ENCODE results near the gene UQCRQ.
"Not testable (repeated sequence)": the region's sequence is repeated elsewhere in the genome, so short reads cannot be mapped to it uniquely, and the experiment has no call there.

UQCRQ gene

DNA sequence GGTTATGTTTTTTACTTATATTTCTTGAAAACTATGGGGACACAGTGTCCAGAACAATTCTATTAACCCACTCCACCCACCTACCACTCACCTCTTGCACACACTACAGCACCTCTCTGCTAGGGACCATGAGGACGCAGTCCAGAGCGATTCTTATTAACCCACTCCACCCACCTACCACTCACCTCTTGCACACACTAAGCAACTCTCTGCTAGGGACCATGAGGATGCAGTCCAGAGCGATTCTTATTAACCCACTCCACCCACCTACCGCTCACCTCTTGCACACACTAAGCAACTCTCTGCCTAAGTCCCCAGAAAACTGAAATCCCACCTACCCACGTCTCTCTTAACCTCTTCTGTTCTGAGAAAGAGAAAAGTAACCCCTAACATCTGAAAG is 33.8 kb upstream of the UQCRQ start:
- no peak for DNase-seq (ENCODE audit: low read depth)

DNA sequence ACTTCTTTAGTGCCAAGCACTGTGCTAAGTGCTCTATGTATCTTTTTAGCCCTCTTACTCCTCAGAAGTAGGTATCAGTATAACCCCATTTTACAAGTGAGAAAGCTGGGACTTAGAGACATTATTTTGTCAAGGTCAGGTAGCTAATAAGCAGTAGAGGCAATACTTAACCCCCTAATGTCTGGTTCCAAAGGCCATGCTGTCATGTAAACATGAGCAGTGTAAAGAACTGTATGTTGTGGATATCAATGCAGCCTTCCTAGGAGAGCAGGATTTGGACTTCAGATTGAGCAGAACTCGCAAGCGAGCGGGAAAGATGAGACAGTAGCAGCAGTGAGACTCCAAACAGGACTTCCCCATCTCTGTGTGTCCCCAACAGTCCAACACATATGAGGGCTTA is 32.4 kb upstream of the UQCRQ start:
- DNase-seq (ENCODE audit: low read depth) = no peak

DNA sequence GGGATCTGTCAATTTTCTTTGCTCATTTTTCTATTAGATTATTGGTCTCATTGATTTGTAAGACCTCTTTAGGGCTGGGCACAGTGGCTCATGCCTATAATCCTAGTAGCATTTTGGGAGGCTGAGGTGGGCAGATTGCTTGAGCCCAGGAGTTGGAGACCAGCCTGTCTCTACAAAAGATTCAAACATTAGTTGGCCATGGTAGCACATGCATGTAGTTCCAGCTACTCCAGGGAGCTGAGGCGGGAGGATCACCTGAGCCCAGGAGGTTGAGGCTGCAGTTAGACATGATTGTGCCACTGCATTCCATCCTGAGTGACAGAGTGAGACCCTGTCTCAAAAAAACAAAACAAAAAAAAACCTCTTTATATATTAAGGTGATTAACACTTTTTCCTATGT is 29.6 kb upstream of the UQCRQ start:
- DNase-seq (ENCODE audit: low read depth) = no peak

DNA sequence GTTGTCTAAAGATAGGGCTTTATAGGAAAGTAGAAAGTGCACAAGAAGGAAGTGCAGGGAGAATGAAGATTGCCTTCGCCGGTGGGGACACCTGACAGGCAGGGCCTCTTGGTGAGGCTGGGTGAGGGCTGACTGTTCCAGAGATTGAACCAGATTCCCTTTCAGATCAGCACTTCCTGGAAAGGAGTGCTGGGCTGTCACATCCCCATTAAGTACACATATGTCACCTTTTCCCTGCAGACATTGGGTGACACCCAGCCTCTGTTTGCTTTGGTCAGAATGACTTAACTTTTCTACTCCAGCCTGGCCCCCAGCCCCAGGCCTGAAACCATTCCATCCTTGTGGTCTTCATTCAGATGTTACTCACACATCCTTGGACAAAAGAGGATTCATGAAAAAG is 28.6 kb upstream of the UQCRQ start:
- no peak for DNase-seq (ENCODE audit: low read depth)

DNA sequence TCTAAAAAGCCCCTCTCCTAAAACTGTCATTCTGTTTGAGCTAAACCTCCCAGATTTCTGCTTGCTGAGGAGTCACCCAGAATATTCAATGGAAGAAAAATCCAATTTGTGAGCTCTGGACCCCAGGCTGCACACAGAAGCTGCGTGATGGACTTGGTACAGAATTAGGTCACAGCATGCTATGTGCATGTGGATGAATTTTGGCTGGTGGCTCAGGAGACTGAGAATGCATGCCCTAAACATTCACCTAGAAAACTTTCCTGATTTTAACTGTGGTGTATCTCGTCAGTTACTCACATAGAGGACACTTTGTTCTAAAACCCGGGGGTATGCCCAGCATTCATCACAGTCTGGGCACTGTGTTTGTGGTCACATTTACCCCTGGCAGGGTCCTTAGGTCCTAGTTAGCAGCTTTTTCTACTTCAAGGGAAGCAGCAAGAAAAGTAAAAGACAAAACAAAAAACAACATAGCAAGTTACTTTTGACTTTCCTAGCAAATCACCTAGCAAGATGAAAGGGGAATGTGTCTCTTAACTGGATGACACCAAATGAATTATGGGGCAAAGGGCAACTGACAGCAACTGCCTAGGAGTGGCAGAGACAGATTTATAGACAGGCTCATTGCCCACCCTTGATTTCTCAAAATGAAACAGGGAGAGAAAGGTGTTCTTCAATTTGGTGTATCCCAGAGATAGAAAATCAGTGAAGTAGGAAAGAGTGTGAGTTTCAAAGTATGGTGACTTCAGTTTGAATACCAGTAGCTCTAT is 27.7 kb upstream of the UQCRQ start:
- DNase-seq (ENCODE audit: low read depth) = no peak

DNA sequence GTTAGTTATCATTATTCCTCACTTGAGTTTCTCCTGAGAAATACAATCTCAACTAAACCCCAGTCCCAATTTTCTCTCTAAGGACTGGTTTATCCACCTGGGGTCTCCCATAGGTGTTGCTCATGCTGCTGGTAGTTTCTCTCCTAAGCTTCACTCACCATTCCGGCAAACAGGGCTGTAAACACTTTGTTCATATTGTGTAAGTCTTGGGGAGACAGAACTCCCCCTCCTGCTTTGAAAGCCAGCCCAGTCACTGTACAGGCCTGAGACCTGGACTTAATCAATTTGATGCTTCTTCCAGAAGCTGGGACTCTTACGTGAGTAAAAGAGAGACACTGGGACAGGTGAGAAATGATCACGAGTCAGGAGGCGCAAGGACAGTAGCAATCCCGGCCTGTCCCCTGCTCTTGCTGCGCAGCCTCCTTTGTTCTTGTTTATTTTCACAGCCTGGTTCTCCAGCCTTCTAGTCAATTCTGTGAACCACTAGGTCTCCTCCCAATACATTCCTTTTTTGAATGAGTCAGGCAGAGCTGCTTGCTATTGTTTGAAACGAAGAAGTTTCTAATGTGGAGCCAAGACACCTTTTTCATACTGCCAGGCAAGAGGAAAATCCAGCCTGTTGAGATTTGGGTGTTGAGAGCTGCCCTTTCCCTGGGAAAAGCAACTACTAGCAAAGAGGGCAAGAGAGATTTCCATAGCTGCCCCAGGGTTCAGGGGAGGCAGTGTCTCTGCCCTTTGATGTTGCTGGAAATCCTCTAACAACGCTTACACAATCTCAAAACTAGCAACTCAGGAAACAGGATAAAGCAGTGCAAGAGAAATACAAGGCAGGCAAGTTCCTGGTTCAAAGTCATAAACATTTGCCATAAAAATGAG is 26.8 kb upstream of the UQCRQ start:
- no peak for DNase-seq (ENCODE audit: low read depth)

DNA sequence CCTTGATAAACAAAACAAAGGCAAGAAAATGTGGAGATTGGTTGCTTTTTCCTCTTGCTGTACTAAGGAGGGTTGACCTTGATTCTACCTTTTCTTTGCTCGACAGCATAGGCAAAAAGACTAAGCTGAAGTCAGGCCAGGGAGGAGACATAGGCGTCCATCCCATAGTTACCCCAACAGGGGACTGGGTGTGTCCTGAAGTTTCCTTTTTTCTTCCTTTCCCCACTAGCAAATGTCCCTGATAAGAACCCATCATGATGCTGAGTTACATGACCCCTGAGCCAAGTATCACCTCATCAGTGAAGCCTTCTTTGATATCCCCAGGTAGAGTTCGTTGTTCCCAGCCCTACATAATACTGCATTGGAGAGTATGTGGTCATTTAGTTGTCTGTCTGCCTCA is 26.1 kb upstream of the UQCRQ start:
- no peak for DNase-seq (ENCODE audit: low read depth)

DNA sequence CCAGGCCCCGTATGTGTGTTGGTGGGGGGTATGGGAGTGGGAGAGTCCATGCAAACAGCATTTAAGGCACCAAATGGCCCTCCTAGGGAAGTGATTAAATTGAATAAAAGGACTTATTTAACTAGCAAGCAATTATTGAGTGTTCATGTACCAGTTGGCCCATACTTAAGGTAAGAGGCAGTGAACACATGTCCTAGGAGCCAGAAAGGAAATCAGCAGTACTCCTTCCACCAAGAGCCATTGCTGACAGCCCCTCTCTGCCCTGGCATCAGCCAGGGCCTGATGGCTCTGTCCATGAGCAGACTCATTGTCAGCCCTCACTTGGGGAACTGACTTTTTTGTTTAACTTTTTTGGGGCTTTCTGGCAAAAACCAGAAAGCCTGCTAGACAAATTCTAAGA is 25.5 kb upstream of the UQCRQ start:
- no peak for DNase-seq (ENCODE audit: low read depth)

DNA sequence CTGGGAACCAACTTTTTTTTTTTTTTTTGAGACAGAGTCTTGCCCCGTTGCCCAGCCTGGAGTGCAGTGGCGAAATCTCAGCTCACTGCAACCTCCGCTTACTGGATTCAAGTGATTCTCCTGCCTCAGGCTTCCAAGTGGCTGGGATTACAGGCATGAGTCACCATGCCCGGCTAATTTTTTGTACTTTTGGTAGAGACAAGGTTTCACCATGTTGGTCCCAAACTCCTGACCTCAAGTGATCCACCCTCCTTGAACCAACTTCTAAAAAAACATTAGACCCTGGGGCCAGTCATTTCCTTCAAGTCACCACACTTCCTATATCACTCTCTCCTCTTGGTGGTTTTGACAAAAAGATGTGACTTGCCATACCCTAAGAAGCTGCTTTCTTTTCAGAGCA is 25.1 kb upstream of the UQCRQ start:
- no peak for DNase-seq (ENCODE audit: low read depth)

DNA sequence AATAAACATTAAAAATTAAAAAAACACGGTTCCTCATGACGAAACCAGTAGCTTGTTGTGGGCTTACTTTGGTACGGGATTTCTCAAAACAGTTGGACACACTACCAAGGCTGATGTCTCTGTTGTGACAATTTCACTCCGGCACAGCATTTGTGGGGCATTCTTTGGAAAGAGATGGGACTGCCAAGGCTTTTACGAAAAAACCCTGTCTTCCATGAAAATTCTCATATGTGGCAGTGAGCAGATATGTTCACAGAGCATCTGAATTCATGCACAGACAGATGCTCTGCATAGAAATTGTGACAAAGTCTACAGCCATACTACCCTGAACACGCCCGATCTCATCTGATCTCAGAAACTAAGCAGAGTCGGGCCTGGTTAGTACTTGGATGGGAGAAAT is 18.2 kb upstream of the UQCRQ start:
- no peak for DNase-seq (ENCODE audit: low read depth)

DNA sequence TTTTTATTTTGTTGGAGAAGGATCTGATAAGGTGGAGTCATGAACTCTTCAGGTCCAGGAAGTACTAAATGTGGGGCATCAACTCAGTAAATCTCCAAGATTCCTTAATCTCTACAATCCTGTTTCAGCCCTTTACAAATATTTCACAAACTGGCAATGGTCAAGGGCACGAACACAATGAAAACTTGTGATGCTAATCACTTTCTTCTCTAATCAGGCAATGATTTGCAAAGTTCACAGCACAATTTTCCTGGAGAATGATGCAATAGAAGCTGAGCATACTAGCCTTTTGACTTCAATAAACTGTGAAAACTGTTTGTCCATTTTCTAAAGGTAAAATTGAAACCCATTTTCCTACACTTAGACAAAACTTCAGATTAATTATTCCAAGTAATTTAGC is 17.1 kb upstream of the UQCRQ start:
- no peak for DNase-seq (ENCODE audit: low read depth)

DNA sequence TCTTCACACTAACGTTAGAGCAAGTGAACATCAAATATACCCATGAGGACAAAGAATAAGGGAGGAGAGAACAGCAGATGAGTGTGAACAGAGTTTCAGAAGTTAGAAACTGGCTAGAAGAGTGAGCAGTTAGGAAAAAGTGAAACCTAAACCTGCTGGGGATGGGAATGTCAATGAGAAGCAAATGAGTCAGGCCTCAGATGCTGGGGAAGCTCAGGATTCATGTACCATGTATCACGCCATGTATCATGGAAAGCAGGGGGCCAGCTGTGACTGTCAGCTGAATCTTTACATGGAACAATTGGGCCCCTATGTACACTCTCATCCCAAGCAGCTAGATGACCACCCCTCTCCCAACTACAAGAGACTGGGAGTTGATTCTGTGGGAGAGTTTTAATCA is 16.4 kb upstream of the UQCRQ start:
- no peak for DNase-seq (ENCODE audit: low read depth)

DNA sequence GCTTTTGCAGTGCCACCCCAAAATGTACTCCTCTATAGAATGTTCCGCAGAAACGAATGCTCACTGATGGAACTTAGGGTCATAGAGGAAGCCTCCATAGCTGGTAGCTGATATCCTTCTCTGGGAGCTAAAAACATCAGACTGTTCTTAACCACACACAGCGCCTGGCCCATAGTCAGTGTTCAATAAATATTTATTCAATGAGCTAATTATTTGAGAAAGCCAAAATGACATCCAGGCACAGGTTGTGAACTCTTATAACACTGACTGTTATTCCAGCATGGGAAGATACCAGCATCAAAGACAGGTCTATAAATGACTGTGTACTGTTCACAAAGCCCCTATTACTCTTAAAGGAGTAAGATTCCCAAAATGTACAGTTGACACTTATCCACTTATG is 13.1 kb upstream of the UQCRQ start:
- no peak for DNase-seq (ENCODE audit: low read depth)

DNA sequence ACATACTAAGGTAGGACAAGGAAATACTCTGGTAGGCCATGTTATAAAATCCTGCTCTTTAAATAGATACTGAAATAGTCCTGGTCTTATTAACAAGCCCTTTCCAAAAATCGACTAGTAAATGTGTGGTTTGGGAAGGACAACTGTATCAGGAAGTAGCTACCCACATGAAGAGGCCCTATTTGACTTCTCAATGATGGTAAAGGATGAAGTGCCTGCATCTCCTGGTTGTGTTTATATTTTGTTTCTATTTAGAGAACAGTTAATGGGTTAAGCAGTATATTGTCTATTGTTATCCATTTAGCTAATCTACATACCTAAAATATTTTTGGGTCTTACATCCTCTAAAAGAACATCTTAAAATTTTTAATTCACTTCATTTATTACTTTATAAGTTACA is 12.7 kb upstream of the UQCRQ start:
- DNase-seq (ENCODE audit: low read depth) = no peak

DNA sequence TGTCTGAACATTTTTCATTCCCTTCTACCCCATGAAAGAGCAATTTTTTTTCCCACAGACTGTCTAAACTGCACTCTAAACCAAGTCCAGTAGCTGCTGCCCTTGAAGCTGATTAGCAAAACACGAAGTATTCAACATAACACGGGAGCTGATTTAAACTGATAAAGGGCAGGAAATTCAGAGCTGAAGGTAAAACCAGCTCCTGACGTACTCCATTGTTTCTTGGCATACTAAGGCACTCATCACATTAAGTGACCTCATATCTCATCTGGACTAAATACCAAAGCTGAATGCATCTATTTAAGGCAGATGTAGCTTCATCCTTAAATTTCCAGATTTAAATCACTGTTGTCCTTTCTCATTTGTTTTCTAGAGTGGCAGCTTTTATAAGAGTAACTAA is 12.1 kb upstream of the UQCRQ start:
- no peak for DNase-seq (ENCODE audit: low read depth)

DNA sequence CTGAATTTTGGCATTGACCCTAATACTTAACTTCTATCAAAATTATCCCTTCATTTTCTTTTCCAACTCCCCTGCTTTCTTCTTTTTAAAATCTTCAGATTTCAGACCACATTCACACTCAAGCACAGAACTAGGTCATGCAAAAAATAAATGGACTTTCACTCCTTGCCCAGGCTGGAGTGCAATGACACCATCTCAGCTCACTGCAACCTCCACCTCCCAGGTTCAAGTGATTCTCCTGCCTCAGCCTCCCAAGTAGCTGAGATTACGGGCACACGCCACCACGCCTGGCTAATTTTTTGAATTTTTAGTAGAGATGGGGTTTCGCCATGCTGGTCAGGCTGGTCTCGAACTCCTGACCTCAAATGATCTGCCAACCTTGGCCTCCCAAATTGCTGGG is 11.4 kb upstream of the UQCRQ start:
- DNase-seq (ENCODE audit: low read depth) = not testable (repeated sequence)

DNA sequence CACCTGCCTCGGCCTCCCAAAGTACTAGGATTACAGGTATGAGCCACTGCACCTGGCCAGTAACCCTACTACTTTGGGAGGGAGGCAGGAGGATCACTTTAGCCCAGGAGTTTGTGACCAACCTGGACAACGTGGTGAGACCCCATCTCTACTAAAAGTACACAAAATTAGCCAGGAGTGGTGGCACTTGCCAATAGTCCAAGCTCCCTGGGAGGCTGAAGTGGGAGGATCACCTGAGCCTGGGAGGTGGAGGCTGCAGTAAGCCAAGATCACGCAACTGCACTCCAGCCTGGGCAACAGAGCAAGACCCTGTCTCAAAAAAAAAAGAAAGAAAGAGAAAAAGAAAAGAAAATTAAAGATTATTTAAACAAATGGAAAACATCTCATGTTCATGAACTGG is 10.4 kb upstream of the UQCRQ start:
- no peak for DNase-seq (ENCODE audit: low read depth)

DNA sequence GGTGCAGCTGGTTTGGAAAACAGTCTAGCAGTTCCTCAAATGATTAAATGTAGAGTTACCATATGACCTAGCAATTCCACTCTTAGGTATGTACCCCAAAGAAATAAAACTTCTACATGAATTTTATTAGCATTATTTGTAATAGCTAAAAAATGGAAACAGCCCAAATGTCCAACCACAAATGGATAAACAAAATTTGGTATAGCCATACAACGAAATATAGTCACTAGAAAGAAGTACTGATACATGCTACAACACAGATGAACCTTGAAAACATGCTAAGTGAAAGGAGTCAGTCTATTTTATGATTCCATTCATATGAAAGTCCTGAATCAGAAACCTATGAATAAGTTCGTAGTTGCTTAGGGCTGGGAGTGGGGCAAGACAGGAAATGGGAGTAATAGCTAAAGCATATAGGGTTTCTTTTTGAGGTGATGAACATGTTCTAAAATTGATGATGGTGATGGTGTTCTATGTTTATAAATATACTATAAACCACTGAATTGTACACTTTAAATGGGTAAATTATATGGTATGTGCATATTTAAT is 6.5 kb upstream of the UQCRQ start:
- no peak for DNase-seq (ENCODE audit: low read depth)

DNA sequence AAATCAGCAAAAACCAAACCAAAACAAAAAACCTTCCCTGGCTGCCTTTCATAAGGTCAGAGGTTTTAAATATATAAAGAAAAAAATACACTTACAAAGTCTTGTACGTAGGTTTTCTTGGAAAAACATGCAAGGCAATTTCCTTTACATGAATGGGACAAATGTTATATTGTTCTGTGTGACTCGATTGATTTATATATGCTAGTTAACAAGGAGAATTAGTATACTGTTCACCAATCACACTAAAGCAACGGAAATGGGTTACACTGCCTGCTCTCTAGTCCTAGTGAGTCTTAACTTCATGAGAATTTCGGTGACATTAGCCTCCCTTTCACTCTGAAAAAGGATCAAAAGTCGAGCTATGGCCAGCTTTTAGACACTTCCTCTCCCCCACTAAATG is 5.7 kb upstream of the UQCRQ start:
- DNase-seq (ENCODE audit: low read depth) = no peak

DNA sequence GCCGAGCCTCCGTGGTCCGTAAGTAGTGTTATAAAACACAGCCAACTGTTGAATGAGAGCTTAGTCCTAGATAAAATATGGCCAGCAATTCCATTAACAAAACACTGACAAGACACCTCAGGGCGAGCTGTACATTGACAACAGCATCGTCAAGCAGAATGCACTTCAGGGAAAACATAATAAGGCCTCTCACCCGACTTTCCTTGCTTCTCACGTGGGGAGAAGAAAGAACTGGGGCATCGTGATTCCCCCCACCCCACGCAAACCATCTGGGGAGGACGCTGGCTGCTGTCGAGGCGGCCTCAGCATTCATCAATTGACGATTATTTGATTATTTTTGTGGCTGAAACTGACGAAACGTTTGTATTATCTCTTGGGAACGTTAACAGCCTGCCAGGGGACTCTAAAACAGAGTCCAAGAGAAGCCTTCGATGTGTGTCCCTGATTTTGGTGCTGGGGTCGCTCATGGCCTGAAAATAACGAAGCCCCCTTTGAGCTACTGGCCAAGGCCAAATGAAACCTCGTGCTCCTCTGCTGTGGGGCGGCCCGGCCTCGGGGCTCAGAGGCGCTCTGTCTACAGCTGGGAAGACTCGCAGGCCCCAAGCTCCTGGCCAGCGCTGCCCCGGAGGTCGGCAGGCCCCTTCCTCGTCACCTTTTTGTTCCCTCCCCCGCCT is 637 bp upstream of the UQCRQ start:
- DNase-seq (ENCODE audit: low read depth) = no peak

DNA sequence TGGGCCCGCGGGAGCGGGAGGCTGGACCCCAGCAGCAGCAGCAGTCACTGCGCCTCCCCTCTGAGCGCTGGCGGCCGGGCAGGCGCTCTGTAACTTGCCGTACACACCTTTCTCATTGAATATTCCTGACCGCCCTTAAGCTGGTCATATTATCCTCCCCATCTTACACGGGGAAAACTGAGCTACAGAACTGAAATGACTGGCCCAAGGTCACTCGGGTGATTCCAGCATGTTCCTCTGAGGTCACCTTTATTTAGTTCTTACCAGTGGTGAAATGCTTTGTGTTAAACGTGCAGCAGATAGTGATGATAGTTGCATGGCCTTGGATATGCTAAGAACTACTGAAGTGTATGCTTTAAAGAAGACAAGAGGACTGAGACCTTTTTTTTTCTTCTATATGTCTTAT is 607 bp downstream of the UQCRQ start:
- DNase-seq (ENCODE audit: low read depth) = no peak

DNA sequence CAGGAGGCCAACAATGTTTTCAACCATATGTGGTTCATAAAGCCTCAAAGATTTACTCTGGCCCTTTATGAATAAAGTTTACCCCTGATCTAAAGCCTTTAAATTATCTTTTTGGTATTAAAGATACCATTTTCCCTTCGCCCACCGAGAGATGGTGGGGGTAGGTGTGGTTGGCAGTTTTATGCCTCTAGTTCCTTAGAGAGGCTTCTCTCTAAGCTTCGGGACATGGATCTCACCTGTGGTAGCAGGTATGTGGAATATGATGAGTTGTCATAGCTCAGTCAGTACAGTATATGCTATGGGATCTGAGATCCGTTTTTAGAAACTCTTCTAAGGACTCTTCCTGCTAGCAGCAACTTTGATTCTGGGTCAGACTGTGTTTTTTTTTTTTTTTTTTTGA is 2.3 kb downstream of the UQCRQ start:
- no peak for DNase-seq (ENCODE audit: low read depth)

DNA sequence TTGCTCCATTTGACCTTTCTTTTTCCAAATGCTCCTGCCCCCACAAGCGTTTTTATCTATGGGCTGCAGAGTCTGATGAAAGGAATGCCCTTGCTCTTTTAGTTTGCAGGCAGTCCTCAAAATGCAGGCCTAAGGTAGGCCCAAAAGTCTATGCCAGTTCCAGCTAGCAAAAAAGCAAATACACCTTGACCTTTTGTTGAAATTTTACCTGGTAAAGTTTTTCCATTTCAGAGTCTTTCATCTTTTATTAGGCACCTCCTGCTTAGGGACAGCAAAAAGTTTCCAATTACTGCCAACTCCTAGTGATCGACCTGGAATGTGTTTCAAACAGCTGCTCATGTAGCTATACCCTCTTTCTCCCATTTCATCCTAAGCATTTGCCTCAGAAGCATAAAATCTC is 4.4 kb downstream of the UQCRQ start:
- no peak for DNase-seq (ENCODE audit: low read depth)
